Breast epithelium (tissue), 4 donors: ENCODE data around the gene BTF3. TPM values are rescaled to one million over a fixed set of nuclear protein-coding genes. Genes with fewer than 3 reads are reported as not detected.
"Not testable (repeated sequence)": the region's sequence is repeated elsewhere in the genome, so short reads cannot be mapped to it uniquely, and the experiment has no call there.

ENCODE experiments used
- DNase-seq, 2 donors: peaks; one replicate each; pipeline ENCODE4 v3.0.0-alpha.2; 2019; ENCODE audit warnings: low spot score in 2 of 2
- H3K27ac ChIP-seq, 2 donors: fragments of 200-600 bp; sonication (generic) in 1 of 2; one replicate each; pipeline ENCODE4 v1.5.1; 2016 to 2019; ENCODE audit warnings: mild to moderate bottlenecking in 1 of 2
- H3K27me3 ChIP-seq, 2 donors: fragments of 200-600 bp; sonication (generic) in 1 of 2; one replicate each; pipeline versions ENCODE4 v1.5.1 to v1.6.0; 2017 to 2019; ENCODE audit warnings: control low read depth in 1 of 2, mild to moderate bottlenecking in 1 of 2
- H3K36me3 ChIP-seq: fragments of 200-600 bp; one replicate; pipeline ENCODE4 v1.5.1; 2019
- H3K4me1 ChIP-seq, 2 donors: fragments of 200-600 bp; sonication (generic); one replicate each; pipeline ENCODE4 v1.5.1; 2016 to 2019; ENCODE audit warnings: control low read depth in 1 of 2
- H3K4me3 ChIP-seq, 3 donors: fragments of 200-600 bp; sonication (generic); 1 replicate in 2 of 3; 2 replicates in 1 of 3; pipeline ENCODE4 v1.5.1; 2016 to 2019; ENCODE audit warnings: mild to moderate bottlenecking in 3 of 3, moderate library complexity in 2 of 3
- H3K9me3 ChIP-seq, 2 donors: fragments of 200-600 bp; sonication (generic) in 1 of 2; one replicate each; pipeline ENCODE4 v1.5.1; 2016 to 2019; ENCODE audit warnings: control low read depth in 1 of 2
- CTCF ChIP-seq, 3 donors: fragments of 450-650 bp; IDR thresholded peaks; one replicate each; pipeline ENCODE4 v1.5.1; 2016 to 2017; ENCODE audit warnings: antibody characterized with exemption in 3 of 3, mild to moderate bottlenecking in 3 of 3, moderate library complexity in 3 of 3
- POLR2A ChIP-seq: fragments of 450-650 bp; IDR thresholded peaks from one replicate; pipeline ENCODE4 v1.6.1; 2016; ENCODE audit warnings: antibody characterized with exemption, mild to moderate bottlenecking, moderate library complexity
- POLR2AphosphoS5 ChIP-seq, 3 donors: sonication (generic); formaldehyde crosslinking; IDR thresholded peaks; one replicate each; pipeline ENCODE4 v1.6.1; 2017; ENCODE audit warnings: antibody characterized with exemption in 3 of 3
- intact Hi-C: fragments of 100-400 bp; cut with DNase I; formaldehyde crosslinking; loops from one replicate; pipeline ENCODE4 v1.15.1; 2023; ENCODE audit warnings: low total_unique reads
- total RNA-seq, 3 donors: library from RNA; depleted of rRNA; stranded (reverse); fragments of >200 nt; gene quantifications; one replicate each; pipeline ENCODE4 v1.1.0, GENCODE V29; 2016

The BTF3 gene
- total RNA-seq, 3 donors from 2014 or later = 503 to 575 (median 519) TPM

DNA sequence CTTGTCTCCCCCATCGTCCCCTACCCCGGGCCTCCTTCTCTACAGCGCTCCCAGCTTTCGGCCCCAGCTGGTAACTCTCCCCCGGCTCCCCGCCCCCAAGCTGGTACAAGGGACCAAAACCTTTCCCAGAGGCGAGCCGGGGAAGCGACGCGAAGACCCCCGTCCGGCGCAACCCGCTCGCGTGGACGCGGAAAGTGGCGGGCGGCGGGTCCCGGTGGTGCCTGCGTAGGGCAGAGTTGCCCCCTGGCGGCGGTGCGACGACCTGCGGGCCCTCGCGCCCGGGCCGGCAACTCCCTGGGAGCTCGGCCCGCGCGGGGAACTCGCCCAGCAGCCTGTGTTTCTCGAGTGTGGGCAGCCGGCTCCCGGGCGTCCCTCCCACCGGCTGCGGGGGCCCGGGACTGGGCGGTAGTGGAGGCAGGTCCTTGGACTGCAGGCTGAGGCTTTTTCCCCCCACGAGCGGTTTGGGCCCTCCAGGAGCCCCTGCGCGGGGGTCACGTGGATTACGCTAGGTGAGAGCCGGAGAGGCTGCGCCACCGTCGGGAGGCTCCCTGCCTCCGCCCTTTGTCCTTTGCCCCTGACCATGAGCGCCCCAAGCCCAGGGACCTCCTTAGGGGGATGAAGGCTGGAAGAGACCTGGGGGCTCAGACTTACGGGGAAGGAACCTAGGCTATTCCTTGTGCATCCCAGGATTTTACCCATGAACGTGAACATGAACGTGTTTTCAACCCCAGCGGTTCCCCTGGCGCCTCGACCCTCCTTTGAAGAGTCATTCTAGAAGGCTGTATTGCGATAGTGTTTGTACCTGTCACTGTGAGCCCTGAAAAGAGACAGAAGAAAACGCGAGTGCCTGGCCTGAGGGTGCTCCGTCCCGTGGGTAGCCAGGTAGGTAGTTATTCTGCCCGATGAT is 46.8 kb upstream of the BTF3 start:
- Histone ChIP-seq H3K9me3 (no peaks in the 10 kb centered on the region), H3K36me3 (no peaks in the 10 kb centered on the region), H3K4me1 (peaks cover 0 to 7% of the 10 kb centered on the region in 2 donors), H3K27me3 (peaks cover 3 to 69% of the 10 kb centered on the region in 2 donors), H3K4me3 (peak overlapping the region in 1 of 3 donors; percentile 49), H3K27ac (no peak overlapping the region)
- intact Hi-C loops = no loop called here
- DNase-seq = peak in 1 of 2 donors; percentile 68
- TF ChIP-seq CTCF (IDR thresholded peaks at IDR 0.05) (peak; percentile 59 to 86 (median 72)), POLR2A (no peak), POLR2AphosphoS5 (IDR thresholded peaks at IDR 0.05) (no peak)

DNA sequence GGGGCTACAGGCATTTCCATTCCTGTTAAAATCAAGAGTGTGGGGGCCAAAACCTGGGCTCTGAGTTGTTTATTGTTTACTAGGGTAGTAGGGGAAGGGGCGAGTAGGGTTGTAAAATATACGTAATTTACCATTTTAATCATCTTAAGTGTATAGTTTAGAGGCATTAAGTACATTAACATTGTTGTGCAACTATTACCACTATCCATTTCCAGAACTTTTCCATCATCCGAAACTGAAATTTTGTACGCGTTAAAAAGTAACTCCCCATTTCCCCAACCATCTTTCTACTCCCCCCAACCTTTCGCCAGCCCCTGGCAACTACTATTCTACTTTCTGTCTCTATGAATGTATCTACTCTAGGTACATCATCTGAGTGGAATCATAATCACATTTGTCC is 46.0 kb upstream of the BTF3 start:
- no peaks in the 10 kb centered on the region for H3K9me3 ChIP-seq
- no peak overlapping the region for H3K4me3 ChIP-seq
- DNase-seq = no peak
- peaks cover 0 to 7% of the 10 kb centered on the region in 2 donors for H3K4me1 ChIP-seq
- no peaks in the 10 kb centered on the region for H3K36me3 ChIP-seq
- TF ChIP-seq CTCF (IDR thresholded peaks at IDR 0.05) (no peak), POLR2AphosphoS5 (IDR thresholded peaks at IDR 0.05) (no peak), POLR2A (no peak)
- H3K27ac ChIP-seq = no peak overlapping the region
- intact Hi-C loops = no loop called here
- H3K27me3 ChIP-seq = peaks cover 0 to 66% of the 10 kb centered on the region in 2 donors

- Histone ChIP-seq H3K36me3 (no peaks in the 10 kb centered on the region), H3K4me1 (peaks cover 0 to 7% of the 10 kb centered on the region in 2 donors), H3K27me3 (peaks cover 0 to 54% of the 10 kb centered on the region in 2 donors), H3K9me3 (no peaks in the 10 kb centered on the region), H3K4me3 (no peak overlapping the region), H3K27ac (no peak overlapping the region)
- intact Hi-C loops = no loop called here
- no peak for DNase-seq
- TF ChIP-seq POLR2AphosphoS5 (IDR thresholded peaks at IDR 0.05) = no peak
- TF ChIP-seq CTCF (IDR thresholded peaks at IDR 0.05) = peak in 2 of 3 donors; percentile 54 to 67
These were observed 43.7 kb upstream of the BTF3 start for GRCh38 chr5:73454379-73455036.

DNA sequence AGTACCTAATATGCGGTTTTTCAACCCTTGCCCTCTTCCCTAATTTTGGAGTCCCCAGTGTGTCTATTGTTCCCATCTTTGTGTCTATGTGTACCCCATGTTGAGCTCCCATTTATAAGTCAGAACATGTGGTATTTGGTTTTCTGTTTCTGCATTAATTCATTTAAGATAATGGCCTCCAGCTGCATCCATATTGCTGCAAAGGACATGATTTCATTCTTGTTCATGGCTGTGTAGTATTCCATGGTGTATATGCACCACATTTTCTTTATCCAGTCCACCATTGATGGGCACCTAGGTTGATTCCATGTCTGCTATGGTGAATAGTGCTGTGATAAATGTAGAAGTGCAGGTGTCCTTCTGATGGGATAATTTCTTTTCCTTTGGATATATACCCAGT is 41.8 kb upstream of the BTF3 start:
- H3K27ac ChIP-seq, intact Hi-C loops, H3K4me1 ChIP-seq, DNase-seq, H3K9me3 ChIP-seq, H3K36me3 ChIP-seq, H3K4me3 ChIP-seq: not testable (repeated sequence)
- peaks cover 0 to 34% of the 10 kb centered on the region in 2 donors for H3K27me3 ChIP-seq

- no peak overlapping the region for H3K4me3 ChIP-seq
- no peak overlapping the region for H3K27ac ChIP-seq
- no peak for DNase-seq
- intact Hi-C loops = no loop called here
- peaks cover 0 to 5% of the 10 kb centered on the region in 2 donors for H3K27me3 ChIP-seq
- no peaks in the 10 kb centered on the region for H3K9me3 ChIP-seq
- TF ChIP-seq CTCF (IDR thresholded peaks at IDR 0.05) = no peak
- no peak for TF ChIP-seq POLR2AphosphoS5 (IDR thresholded peaks at IDR 0.05)
- TF ChIP-seq POLR2A = no peak
- H3K36me3 ChIP-seq = no peaks in the 10 kb centered on the region
- H3K4me1 ChIP-seq = no peaks in the 10 kb centered on the region
These were observed 38.9 kb upstream of the BTF3 start for GRCh38 chr5:73459366-73459765.
